Activated T-helper 17 cell treated with anti-CD3 and anti-CD28 coated beads, Interleukin-2, amount 50 U/mL, for 72 hours (primary cell): ENCODE data around the gene CMTM3. TPM values are rescaled to one million over a fixed set of nuclear protein-coding genes. Genes with fewer than 3 reads are reported as not detected.
A peak's percentile ranks its signal among the peaks of the same experiment; 100 is the strongest.
"Not testable (repeated sequence)": the region's sequence is repeated elsewhere in the genome, so short reads cannot be mapped to it uniquely, and the experiment has no call there.

Experiments
- ATAC-seq: fragments of 150-1000 bp; cut with Tn5 transposase; replicated peaks from 2 replicates; pipeline ENCODE4 v1.10.0; 2021; ENCODE audit warnings: mild to moderate bottlenecking, moderate library complexity
- H3K27ac Mint-ChIP-seq: one replicate; pipeline ENCODE4 v1.8.0; 2022; ENCODE audit warnings: mixed read lengths
- H3K27me3 Mint-ChIP-seq: one replicate; pipeline ENCODE4 v1.8.0; 2022; ENCODE audit warnings: mixed read lengths
- H3K36me3 Mint-ChIP-seq: one replicate; pipeline ENCODE4 v1.8.0; 2022; ENCODE audit warnings: low read depth, mild to moderate bottlenecking, mixed read lengths
- H3K4me1 Mint-ChIP-seq: one replicate; pipeline ENCODE4 v1.8.0; 2022; ENCODE audit warnings: mixed read lengths
- H3K4me3 Mint-ChIP-seq: one replicate; pipeline ENCODE4 v1.8.0; 2022; ENCODE audit warnings: mild to moderate bottlenecking, mixed read lengths
- H3K9me3 Mint-ChIP-seq: one replicate; pipeline ENCODE4 v1.8.0; 2022; ENCODE audit warnings: mixed read lengths
- total RNA-seq, 2 donors: library from RNA; stranded (reverse); gene quantifications; one replicate each; pipeline ENCODE4 v1.2.3, GENCODE V29; 2022

CMTM3 gene, protein sequence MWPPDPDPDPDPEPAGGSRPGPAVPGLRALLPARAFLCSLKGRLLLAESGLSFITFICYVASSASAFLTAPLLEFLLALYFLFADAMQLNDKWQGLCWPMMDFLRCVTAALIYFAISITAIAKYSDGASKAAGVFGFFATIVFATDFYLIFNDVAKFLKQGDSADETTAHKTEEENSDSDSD
- 10 to 100 TPM; 46.7 to 64.1 TPM for total RNA-seq

DNA sequence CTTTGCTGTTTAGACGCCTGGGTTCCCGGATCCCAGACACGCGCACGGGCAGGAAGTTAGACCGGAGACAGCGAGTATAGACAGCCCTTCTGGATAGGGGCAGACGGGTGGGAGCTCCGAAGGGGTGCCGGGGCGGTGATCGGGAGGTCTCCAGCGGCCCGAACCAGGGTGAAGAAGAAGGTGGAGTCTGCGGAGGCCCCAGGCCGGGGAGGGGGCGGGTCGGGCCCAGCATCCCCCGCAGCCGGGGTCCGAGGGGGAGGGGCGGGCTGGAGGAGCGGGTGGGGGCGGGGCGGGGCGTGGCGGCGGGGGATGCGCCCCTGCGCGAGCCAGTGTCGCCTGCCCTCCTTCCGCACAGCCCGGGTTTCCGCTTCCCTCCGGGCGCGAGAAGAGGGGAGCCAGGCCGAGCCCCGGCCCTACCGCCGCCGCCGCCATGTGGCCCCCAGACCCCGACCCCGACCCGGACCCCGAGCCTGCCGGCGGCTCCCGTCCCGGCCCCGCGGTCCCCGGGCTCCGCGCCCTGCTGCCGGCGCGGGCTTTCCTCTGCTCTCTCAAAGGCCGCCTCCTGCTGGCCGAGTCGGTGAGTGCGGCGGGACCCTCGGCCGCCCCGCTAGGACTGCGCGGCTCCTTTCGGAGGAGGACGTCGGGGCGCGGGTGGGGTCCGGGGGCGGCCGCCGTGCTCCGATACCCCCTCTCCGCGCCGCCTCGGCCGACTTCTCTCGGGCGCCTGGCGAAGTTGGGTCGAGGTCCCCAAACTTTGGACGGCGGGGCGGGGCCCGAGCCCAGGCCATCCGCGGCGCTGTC is at the start of gene CMTM3:
CMTM3 (plus strand) TSS at position 329 of the 801 bp plus-strand sequence; CDS start at position 431, 102 bp downstream.
- Mint-ChIP-seq H3K4me1 (peaks cover 32% of the 10 kb centered on the region), H3K36me3 (peaks cover 20% of the 10 kb centered on the region), H3K9me3 (peaks cover 6% of the 10 kb centered on the region), H3K27me3 (no peaks in the 10 kb centered on the region), H3K27ac (peak within 1 kb of the TSS; percentile 83), H3K4me3 (peak within 1 kb of the TSS; percentile 84)
- peak; percentile 63 for ATAC-seq

DNA sequence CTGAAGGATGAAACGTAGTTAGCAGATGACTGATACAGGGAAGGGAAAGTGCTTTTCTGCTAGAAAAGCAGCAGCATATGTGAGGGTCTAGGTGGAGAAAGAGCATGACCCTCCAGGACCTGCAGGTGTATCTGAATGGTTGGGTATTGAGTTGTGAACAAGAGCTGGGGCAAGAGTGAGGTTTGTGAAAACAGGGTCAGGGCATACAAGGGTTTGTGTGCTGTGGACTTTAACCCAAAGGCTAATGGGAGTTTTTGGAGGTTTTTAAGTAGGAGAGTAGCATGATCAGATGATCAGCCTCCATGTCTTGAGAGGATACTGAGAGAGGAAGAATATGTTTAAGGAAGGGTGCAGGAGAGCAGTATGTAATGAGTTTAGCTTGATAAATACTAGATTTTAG is 44.4 kb upstream of the CMTM3 start:
- ATAC-seq: no peak
- no peaks in the 10 kb centered on the region for H3K9me3 Mint-ChIP-seq

DNA sequence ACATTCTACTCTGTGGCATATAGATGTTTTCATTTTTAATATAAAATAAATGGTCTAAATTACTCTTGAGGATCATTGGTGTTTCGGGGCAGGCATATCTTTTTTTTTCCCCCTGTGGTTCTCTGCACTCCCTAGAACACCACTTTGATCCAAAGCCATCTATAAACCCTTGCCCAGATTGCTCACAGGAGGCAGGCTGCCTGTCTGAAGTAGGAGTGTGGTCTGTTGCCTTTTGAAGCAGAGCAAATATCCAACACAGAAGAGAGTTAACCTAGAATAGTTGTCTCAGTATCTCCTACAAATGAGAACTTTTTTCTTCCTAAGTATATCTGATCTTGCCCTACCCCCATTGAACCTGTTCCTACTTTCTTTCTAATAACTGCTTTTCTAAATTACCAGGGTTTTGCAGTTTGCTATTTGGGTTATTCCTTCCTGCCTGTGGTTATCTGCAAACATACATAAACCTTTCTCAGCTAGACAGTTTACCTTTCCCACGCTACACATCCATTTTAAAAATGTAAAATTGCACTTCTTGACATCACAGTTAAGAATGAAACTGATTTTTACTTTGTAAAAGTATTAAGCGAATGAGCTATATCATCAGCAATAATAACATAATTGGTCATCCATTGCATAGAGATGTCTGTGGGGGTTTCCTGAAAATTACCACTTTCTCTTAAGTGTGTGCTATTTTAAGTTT is 43.0 kb upstream of the CMTM3 start:
- H3K4me3 Mint-ChIP-seq: peak overlapping the region; percentile 24
- peak overlapping the region; percentile 33 for H3K27ac Mint-ChIP-seq
- no peaks in the 10 kb centered on the region for H3K27me3 Mint-ChIP-seq
- no peak for ATAC-seq
- peaks cover 44% of the 10 kb centered on the region for H3K4me1 Mint-ChIP-seq
- no peaks in the 10 kb centered on the region for H3K9me3 Mint-ChIP-seq
- peaks cover 94% of the 10 kb centered on the region for H3K36me3 Mint-ChIP-seq

More for the DNA sequence above, 44.4 kb upstream of the CMTM3 start:
- Mint-ChIP-seq H3K27ac (peak overlapping the region; percentile 33), H3K27me3 (no peaks in the 10 kb centered on the region), H3K4me3 (peak overlapping the region; percentile 24), H3K36me3 (peaks cover 94% of the 10 kb centered on the region), H3K4me1 (peaks cover 55% of the 10 kb centered on the region)

DNA sequence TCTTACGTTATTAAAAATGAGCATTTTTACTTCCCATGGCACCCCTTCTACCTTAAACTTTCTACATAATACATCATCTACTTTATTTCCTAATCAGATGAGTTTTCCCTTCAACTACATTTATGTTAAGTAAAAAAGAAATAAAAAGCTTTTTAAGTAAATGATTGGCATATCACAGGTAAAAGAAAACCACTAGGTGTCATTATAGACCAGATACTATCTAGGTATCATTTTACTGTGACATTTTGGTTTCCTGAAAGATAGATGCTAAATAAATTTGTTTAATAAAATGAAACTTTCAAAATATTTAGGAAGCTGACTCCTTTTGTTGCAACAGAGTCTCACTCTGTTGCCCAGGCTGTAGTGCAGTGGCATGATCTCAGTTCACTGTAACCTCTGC is 42.1 kb upstream of the CMTM3 start:
- peaks cover 99% of the 10 kb centered on the region for H3K36me3 Mint-ChIP-seq
- peak overlapping the region; percentile 24 for H3K4me3 Mint-ChIP-seq
- H3K4me1 Mint-ChIP-seq: peaks cover 46% of the 10 kb centered on the region
- H3K27ac Mint-ChIP-seq: peak overlapping the region; percentile 12
- ATAC-seq: no peak
- no peaks in the 10 kb centered on the region for H3K27me3 Mint-ChIP-seq
- H3K9me3 Mint-ChIP-seq: no peaks in the 10 kb centered on the region

DNA sequence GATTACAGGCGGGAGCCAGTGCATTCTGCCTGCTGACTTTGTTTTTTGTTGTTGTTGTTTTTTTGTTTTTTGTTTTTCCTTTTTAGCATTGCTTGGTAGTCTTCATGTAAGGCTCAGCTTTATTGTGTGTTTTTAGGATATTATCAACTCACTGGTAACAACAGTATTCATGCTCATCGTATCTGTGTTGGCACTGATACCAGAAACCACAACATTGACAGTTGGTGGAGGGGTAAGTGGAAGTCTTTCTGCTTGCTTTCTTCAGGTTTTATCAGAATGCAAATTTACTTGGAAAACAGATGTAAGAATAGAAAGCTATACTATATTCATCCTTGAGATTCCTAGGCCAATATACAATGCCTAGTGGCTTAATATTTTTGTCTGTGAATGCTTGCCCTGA is 41.5 kb upstream of the CMTM3 start:
- peaks cover 45% of the 10 kb centered on the region for H3K4me1 Mint-ChIP-seq
- H3K4me3 Mint-ChIP-seq: peak overlapping the region; percentile 24
- peak overlapping the region; percentile 12 for H3K27ac Mint-ChIP-seq
- ATAC-seq: no peak
- H3K36me3 Mint-ChIP-seq: peaks cover 99% of the 10 kb centered on the region
- no peaks in the 10 kb centered on the region for H3K27me3 Mint-ChIP-seq
- H3K9me3 Mint-ChIP-seq: no peaks in the 10 kb centered on the region

DNA sequence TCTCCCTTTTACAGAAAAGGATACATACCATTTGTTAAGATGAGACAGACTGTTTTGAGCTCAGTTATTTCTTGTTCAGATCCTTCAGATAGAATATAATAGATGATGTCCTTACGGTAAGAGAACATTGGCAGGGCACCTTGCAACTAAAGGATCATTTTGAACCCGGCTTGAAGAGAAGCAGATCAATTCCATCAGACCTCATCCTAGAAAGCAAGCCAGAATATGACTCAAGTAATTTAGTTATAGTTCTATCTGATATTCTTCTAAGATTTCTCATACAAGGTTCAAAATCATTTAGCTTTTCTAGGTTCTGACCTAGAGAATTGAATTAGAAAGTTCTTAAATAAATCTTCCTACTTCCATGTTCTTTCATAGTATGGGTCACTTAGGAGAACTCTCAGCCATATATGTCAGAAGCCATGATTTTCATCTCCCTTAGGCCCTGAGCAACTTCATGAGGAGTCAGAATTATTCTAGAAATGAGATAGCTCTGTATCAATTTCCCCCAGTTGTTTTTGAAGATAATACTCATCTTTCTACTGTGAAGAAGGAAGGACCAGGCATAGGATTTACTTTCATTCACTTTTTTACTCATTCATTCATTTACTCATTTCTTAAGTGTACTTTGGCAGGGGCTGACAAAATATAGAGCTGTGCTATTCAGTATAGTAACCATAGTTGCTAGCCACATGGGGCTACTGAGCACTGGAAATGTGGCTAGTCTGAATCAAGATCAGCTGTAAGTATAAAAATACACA is 40.8 kb upstream of the CMTM3 start:
- ATAC-seq: peak; percentile 93
- peaks cover 45% of the 10 kb centered on the region for H3K4me1 Mint-ChIP-seq

DNA sequence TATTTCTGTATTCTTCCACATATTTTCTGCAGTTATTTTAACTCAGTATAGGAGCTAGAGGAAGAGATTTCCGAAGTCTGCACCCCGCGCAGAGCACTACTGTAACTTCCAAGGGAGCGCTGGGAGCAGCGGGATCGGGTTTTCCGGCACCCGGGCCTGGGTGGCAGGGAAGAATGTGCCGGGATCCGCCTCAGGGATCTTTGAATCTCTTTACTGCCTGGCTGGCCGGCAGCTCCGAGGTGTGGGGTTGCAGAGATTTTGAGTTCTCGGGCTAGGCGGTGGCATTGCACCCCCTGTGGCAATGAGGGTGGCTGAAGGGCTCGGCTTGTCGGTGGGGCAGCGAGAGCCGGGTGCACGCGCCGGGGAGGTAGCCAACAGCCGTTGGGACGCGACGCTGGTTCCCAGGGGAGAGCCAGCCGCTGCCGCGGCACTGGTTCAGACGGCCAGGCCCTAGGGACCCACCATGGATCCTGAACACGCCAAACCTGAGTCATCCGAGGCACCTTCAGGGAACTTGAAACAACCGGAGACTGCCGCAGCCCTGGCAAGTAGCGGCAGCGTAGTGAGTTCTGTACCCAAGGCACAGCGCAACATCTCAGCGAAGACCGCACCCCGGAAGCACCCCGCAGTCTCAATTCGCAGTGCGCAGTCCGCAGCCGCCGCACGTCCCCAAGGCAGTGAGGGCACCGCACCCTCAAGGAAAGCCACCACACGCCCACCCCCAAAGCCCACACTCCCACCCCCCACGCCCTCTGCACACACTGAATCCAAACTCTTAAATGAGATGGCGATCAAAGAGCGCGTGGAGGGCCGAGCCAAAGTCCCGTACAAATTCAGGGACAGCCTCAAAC is 38.2 kb upstream of the CMTM3 start, which contains the start of gene CMTM1:
CMTM1 (plus strand) TSS at position 389 of the 851 bp plus-strand sequence; CDS start at position 464, 75 bp downstream.
- Mint-ChIP-seq H3K4me3 (no peak within 1 kb of the TSS), H3K4me1 (peaks cover 25% of the 10 kb centered on the region), H3K27me3 (no peaks in the 10 kb centered on the region), H3K36me3 (peaks cover 84% of the 10 kb centered on the region), H3K9me3 (no peaks in the 10 kb centered on the region), H3K27ac (peak within 1 kb of the TSS; percentile 1)
- no peak for ATAC-seq

More for the DNA sequence above, 40.8 kb upstream of the CMTM3 start:
- Mint-ChIP-seq H3K4me3 (peak overlapping the region; percentile 24), H3K27ac (peak overlapping the region; percentile 12), H3K9me3 (no peaks in the 10 kb centered on the region), H3K36me3 (peaks cover 93% of the 10 kb centered on the region), H3K27me3 (no peaks in the 10 kb centered on the region)

DNA sequence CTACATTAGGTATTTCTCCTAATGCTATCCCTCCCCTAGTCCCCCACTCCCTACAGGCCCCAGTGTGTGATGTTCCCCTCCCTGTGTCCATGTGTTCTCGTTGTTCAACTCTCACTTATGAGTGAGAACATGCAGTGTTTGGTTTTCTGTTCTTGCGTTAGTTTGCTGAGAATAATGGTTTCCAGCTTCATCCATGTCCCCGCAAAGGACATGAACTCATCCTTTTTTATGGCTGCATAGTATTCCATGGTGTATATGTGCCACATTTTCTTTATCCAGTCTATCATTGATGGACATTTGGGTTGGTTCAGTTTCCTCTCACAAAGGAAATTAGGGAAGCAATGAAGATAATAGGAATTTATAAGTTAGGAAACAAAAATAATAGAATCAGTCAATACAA is 37.2 kb upstream of the CMTM3 start:
- not testable (repeated sequence) for H3K4me3 Mint-ChIP-seq, H3K27me3 Mint-ChIP-seq, H3K9me3 Mint-ChIP-seq, ATAC-seq, H3K27ac Mint-ChIP-seq
- H3K36me3 Mint-ChIP-seq: peaks cover 77% of the 10 kb centered on the region
- H3K4me1 Mint-ChIP-seq: peaks cover 19% of the 10 kb centered on the region

DNA sequence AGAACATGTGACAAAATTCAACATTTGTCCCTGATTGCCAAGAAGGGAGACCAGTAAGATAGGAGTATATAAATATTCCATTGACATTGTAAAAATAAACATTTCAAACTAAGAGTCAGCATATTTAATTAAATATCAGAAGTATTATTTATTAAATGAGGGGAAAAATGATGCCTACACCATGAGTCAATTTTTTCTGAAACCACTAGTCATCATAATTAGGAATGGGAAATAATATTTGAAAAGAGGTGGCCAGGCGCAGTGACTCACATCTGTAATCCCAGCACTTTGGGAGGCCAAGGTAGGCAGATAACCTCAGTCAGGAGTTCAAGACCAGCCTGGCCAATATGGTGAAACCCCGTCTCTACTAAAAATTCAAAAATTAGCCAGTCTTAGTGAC is 36.1 kb upstream of the CMTM3 start:
- no peaks in the 10 kb centered on the region for H3K9me3 Mint-ChIP-seq
- H3K4me3 Mint-ChIP-seq: no peak overlapping the region
- no peak for ATAC-seq
- H3K4me1 Mint-ChIP-seq: peaks cover 13% of the 10 kb centered on the region
- H3K27ac Mint-ChIP-seq: no peak overlapping the region
- H3K36me3 Mint-ChIP-seq: peaks cover 66% of the 10 kb centered on the region
- H3K27me3 Mint-ChIP-seq: no peaks in the 10 kb centered on the region

DNA sequence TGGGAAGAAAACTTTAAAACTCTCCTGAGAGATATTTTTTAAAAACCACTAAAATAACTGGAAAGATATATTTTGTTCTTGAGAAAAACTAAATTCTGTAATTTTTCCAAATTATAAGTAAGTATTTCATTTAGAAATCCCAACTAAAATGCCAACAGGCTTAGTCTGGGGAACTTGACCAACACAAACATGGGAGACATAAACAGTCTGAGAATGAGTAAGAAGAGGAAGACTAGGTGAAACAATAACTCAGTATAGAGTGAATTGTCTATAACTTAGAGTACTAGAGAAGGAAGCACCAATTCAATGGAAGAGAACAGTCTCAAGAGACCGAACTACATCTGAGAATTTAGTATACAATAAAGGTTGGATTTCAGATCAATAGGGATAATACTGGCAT is 35.4 kb upstream of the CMTM3 start:
- Mint-ChIP-seq H3K27me3 (no peaks in the 10 kb centered on the region), H3K4me1 (peaks cover 8% of the 10 kb centered on the region), H3K4me3 (no peak overlapping the region), H3K27ac (no peak overlapping the region), H3K9me3 (no peaks in the 10 kb centered on the region), H3K36me3 (peaks cover 58% of the 10 kb centered on the region)
- no peak for ATAC-seq

DNA sequence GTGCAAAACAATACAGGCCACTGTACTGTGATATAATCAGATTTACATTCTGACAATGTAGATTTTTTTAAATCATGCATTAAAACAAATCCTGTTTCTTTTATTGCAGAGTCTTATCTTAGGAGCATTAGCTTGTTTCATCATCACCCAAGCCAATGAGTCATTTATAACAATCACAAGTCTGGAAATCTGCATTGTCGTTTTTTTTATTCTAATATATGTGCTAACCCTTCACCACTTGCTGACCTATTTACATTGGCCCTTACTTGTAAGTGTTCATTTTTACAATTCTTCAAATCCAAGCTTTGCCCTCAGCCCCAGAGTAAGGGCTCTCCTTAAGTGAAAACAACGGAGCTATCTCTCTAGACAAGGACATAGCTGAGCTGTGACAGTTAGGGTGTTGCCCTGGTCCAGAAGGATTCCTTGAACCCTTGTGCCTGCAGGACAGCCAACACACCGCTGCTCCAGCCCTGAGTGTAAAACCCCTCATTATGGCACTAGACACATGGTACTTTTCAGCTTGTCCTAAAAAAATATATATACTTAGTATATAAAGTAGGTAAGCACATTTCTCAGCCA is 34.6 kb upstream of the CMTM3 start:
- no peak overlapping the region for H3K4me3 Mint-ChIP-seq
- H3K27me3 Mint-ChIP-seq: no peaks in the 10 kb centered on the region
- no peak for ATAC-seq
- H3K4me1 Mint-ChIP-seq: peaks cover 8% of the 10 kb centered on the region
- no peaks in the 10 kb centered on the region for H3K9me3 Mint-ChIP-seq
- H3K27ac Mint-ChIP-seq: no peak overlapping the region
- H3K36me3 Mint-ChIP-seq: peaks cover 51% of the 10 kb centered on the region

DNA sequence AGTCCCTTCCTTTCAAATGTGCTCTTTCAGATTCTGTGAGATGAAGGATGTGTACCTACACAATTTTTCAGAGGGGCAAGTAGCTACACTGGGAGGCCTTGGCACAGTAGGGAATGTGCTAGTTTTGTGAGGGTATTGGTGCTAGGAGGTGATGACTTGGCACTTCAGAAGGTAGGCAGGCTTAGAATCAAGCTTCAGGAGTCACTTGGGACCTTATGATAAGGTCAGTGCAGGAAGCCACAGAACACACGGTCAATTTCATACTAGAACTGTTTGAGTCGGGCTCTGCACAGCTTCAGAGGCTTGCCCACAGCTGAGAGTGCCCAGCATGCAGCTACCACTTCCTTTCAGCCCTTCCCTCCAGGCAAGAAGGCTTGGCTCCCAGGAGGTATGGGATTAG is 32.1 kb upstream of the CMTM3 start:
- peaks cover 27% of the 10 kb centered on the region for H3K36me3 Mint-ChIP-seq
- peak overlapping the region; percentile 56 for H3K27ac Mint-ChIP-seq
- no peaks in the 10 kb centered on the region for H3K9me3 Mint-ChIP-seq
- peaks cover 4% of the 10 kb centered on the region for H3K4me1 Mint-ChIP-seq
- peak; percentile 21 for ATAC-seq
- H3K27me3 Mint-ChIP-seq: peaks cover 2% of the 10 kb centered on the region
- H3K4me3 Mint-ChIP-seq: no peak overlapping the region

DNA sequence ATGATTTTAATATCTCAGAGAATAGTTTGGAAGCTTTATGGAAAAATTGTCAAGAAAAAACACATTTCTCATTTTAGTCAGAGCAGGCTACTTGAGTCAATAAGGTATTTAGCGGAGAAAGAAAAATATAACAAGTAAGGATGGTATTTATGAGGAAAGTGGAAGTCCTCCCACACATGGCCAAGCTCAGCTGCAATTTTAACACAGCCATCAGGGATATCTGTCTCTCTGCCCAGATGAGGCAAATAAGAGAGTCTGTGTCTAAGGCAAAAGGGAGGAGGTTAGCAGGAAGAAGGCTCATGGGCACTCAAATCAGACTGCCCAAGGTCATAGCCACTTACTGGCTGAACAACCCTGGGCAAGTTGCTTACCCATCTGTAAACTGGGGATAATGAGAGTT is 30.4 kb upstream of the CMTM3 start:
- no peak overlapping the region for H3K4me3 Mint-ChIP-seq
- no peaks in the 10 kb centered on the region for H3K4me1 Mint-ChIP-seq
- no peaks in the 10 kb centered on the region for H3K9me3 Mint-ChIP-seq
- H3K27me3 Mint-ChIP-seq: peaks cover 15% of the 10 kb centered on the region
- H3K27ac Mint-ChIP-seq: no peak overlapping the region
- no peak for ATAC-seq
- peaks cover 19% of the 10 kb centered on the region for H3K36me3 Mint-ChIP-seq
